Astrocyte (in vitro differentiated cells and primary cell): ENCODE measurements around the gene LMNTD2. TPM values are rescaled to one million over a fixed set of nuclear protein-coding genes. Genes with fewer than 3 reads are reported as not detected.

ENCODE experiments used
- DNase-seq: peaks from one replicate; pipeline ENCODE4 v3.0.0-alpha.2; 2010; ENCODE audit warnings: low read depth
- FAIRE-seq: peaks from 2 replicates; lab custom pipeline; 2011; peaks lifted over from hg19 to GRCh38; lab: Jason Lieb, UNC
- H2AFZ ChIP-seq: 2 replicates; pipeline ENCODE4 v1.6.0; 2012; ENCODE audit warnings: low read depth, low read length, inconsistent platforms
- H3K27ac ChIP-seq: 2 replicates; pipeline ENCODE4 v1.5.1; 2011; ENCODE audit warnings: low read depth, low read length, inconsistent platforms
- H3K27me3 ChIP-seq: 2 replicates; pipeline ENCODE4 v1.6.0; 2011; ENCODE audit warnings: low read length, inconsistent platforms; ENCODE audit not compliant: insufficient read depth
- H3K36me3 ChIP-seq: 2 replicates; pipeline ENCODE4 v1.5.1; 2011; ENCODE audit warnings: low read length, inconsistent platforms; ENCODE audit not compliant: insufficient read depth
- H3K4me1 ChIP-seq: 2 replicates; pipeline ENCODE4 v1.5.1; 2011; ENCODE audit warnings: low read length, inconsistent platforms; ENCODE audit not compliant: insufficient read depth
- H3K4me2 ChIP-seq: 2 replicates; pipeline ENCODE4 v1.6.0; 2012; ENCODE audit warnings: low read length, inconsistent platforms
- H3K4me3 ChIP-seq: 2 replicates; pipeline ENCODE4 v1.5.1; 2011; ENCODE audit warnings: low read depth, mild to moderate bottlenecking, low read length, inconsistent platforms; ENCODE audit not compliant: insufficient read depth
- H3K79me2 ChIP-seq: 2 replicates; pipeline ENCODE4 v1.6.0; 2012; ENCODE audit warnings: mild to moderate bottlenecking, low read length, inconsistent platforms; ENCODE audit not compliant: insufficient read depth
- H3K9ac ChIP-seq: 2 replicates; pipeline ENCODE4 v1.6.0; 2012; ENCODE audit warnings: mild to moderate bottlenecking, low read length, inconsistent platforms
- H3K9me3 ChIP-seq: 2 replicates; pipeline ENCODE4 v1.5.1; 2012; ENCODE audit warnings: low read depth, mild to moderate bottlenecking, low read length, inconsistent platforms; ENCODE audit not compliant: insufficient read depth
- H4K20me1 ChIP-seq: 2 replicates; pipeline ENCODE4 v1.6.0; 2012; ENCODE audit warnings: low read length, inconsistent platforms; ENCODE audit not compliant: insufficient read depth
- H3K27ac Mint-ChIP-seq: one replicate; pipeline ENCODE4 v1.8.0; 2021; ENCODE audit warnings: mild to moderate bottlenecking, mixed read lengths; ENCODE audit not compliant: unreplicated experiment
- H3K27me3 Mint-ChIP-seq: one replicate; pipeline ENCODE4 v1.8.0; 2021; ENCODE audit warnings: low read depth, mixed read lengths; ENCODE audit not compliant: unreplicated experiment
- H3K36me3 Mint-ChIP-seq: one replicate; pipeline ENCODE4 v1.8.0; 2021; ENCODE audit warnings: low read depth, mixed read lengths; ENCODE audit not compliant: unreplicated experiment
- H3K4me1 Mint-ChIP-seq: one replicate; pipeline ENCODE4 v1.8.0; 2021; ENCODE audit warnings: low read depth, mixed read lengths; ENCODE audit not compliant: unreplicated experiment
- H3K4me3 Mint-ChIP-seq: one replicate; pipeline ENCODE4 v1.8.0; 2021; ENCODE audit warnings: mild to moderate bottlenecking, moderate library complexity, mixed read lengths; ENCODE audit not compliant: unreplicated experiment
- H3K9me3 Mint-ChIP-seq: one replicate; pipeline ENCODE4 v1.8.0; 2021; ENCODE audit warnings: mild to moderate bottlenecking, mixed read lengths; ENCODE audit not compliant: unreplicated experiment
- CTCF ChIP-seq: IDR thresholded peaks from 2 replicates; pipeline ENCODE4 v1.5.1; 2011; ENCODE audit warnings: low read depth, mild to moderate bottlenecking, inconsistent platforms, low read length, moderate library complexity; ENCODE audit not compliant: insufficient read depth
- EZH2 ChIP-seq: IDR thresholded peaks from 2 replicates; pipeline ENCODE4 v1.6.1; 2012; ENCODE audit warnings: mild to moderate bottlenecking, low read length, inconsistent platforms; ENCODE audit not compliant: insufficient read depth
- total RNA-seq: library from RNA; stranded (reverse); gene quantifications from 2 replicates; pipeline ENCODE4 v1.2.1, GENCODE V29; 2021

The LMNTD2 gene
- total RNA-seq, 1 donor from 2014 or later = 2.8 TPM

DNA sequence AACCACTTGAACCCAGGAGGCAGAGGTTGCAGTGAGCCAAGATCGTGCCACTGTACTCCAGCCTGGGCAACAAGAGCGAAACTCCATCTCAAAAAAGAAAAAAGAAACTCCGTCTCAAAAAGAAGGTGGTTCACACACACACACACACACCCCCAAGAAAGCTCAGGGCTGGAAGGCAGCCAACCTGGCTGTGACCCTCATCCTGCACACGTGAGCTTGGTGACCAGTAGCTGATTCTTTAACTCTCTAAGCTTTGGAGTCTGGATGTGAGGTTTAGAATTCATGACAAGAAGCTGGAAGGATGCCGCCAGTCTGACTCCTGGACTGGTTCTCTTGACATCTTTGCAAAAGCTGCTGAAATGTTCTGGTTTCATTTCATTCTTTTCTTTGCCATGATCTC lies 51.6 kb downstream of the LMNTD2 start:
- H2AFZ ChIP-seq = no peak overlapping the region
- Mint-ChIP-seq H3K27me3 (no peaks in the 10 kb centered on the region), H3K36me3 (peaks cover 7% of the 10 kb centered on the region), H3K27ac (no peak overlapping the region), H3K9me3 (no peaks in the 10 kb centered on the region), H3K4me1 (peaks cover 12% of the 10 kb centered on the region), H3K4me3 (peak overlapping the region; percentile 67)
- peaks cover 2% of the 10 kb centered on the region for H4K20me1 ChIP-seq
- DNase-seq (no peak), FAIRE-seq (no peak)
- peaks cover 40% of the 10 kb centered on the region for H3K79me2 ChIP-seq
- H3K9ac ChIP-seq = no peak overlapping the region
- no peak overlapping the region for H3K27ac ChIP-seq
- H3K4me2 ChIP-seq = no peak overlapping the region
- H3K27me3 ChIP-seq = no peaks in the 10 kb centered on the region
- H3K4me3 ChIP-seq = no peak overlapping the region
- TF ChIP-seq EZH2 (no peak), CTCF (no peak)
- peaks cover 28% of the 10 kb centered on the region for H3K4me1 ChIP-seq
- H3K9me3 ChIP-seq = no peaks in the 10 kb centered on the region
- peaks cover 3% of the 10 kb centered on the region for H3K36me3 ChIP-seq

GRCh38 chr11:507727-508515 lies 52.6 kb downstream of the LMNTD2 start:
- H3K27ac Mint-ChIP-seq = peak overlapping the region; percentile 58
- peaks cover 49% of the 10 kb centered on the region for H3K79me2 ChIP-seq

More at GRCh38 chr11:507727-508515, 52.6 kb downstream of the LMNTD2 start:
- H2AFZ ChIP-seq = peak overlapping the region; percentile 60
- Mint-ChIP-seq H3K36me3 (peaks cover 4% of the 10 kb centered on the region), H3K4me1 (peaks cover 12% of the 10 kb centered on the region), H3K4me3 (peak overlapping the region; percentile 81), H3K27me3 (no peaks in the 10 kb centered on the region), H3K9me3 (no peaks in the 10 kb centered on the region)
- H3K4me3 ChIP-seq = peak overlapping the region; percentile 68
- FAIRE-seq (no peak), DNase-seq (no peak)
- H4K20me1 ChIP-seq = peaks cover 2% of the 10 kb centered on the region
- H3K9me3 ChIP-seq = no peaks in the 10 kb centered on the region
- peaks cover 3% of the 10 kb centered on the region for H3K36me3 ChIP-seq
- no peak for TF ChIP-seq EZH2
- TF ChIP-seq CTCF = no peak
- H3K9ac ChIP-seq = peak overlapping the region; percentile 89
- H3K27ac ChIP-seq = peak overlapping the region; percentile 81
- peaks cover 32% of the 10 kb centered on the region for H3K4me1 ChIP-seq
- no peaks in the 10 kb centered on the region for H3K27me3 ChIP-seq
- H3K4me2 ChIP-seq = peak overlapping the region; percentile 96
